ENCODE results near the gene ATF6. TPM values are rescaled to one million over a fixed set of nuclear protein-coding genes. Genes with fewer than 3 reads are reported as not detected.

ATF6 gene
- total and polyA plus RNA-seq, 2 donors from 2014 or later = 11.5 to 35.6 TPM

DNA sequence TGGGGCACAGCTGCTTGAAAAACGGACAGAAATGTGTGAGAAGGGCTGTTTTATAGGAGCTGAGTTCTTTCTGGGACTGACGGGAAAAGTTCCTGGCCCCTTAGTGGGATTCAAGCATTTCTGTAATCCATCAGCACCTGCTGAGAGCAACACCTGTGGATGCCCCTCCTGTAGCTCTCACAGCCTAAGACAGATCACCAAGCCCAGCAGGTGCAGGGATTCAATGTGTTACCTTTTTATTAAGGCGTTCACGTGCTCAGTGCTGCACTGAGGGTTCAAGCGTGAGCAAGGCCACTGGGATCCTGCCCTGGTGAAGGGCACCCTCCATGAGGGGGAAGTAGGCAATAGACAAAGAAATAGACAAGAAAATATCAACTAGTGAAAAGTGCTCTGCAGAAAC is 242.7 kb downstream of the ATF6 start:
- intact Hi-C loops (cut with DNase I) = no loop called here

GRCh38 chr1:162009501-162010174 is 243.5 kb downstream of the ATF6 start:
- intact Hi-C loops (cut with DNase I) = no loop called here
- Histone ChIP-seq H3K9ac (ENCODE audit: low read length in 3 of 3) (no peak overlapping the region), H3K4me1 (ENCODE audit: control insufficient read depth in 2 of 3, insufficient read depth in 2 of 3, low read depth in 1 of 3, low read length in 3 of 3) (no peaks in the 10 kb centered on the region), H3K27ac (ENCODE audit: low read depth in 2 of 2, low read length in 2 of 2) (no peak overlapping the region), H3K9me3 (ENCODE audit: control insufficient read depth in 2 of 3, insufficient read depth in 1 of 3, low read length in 3 of 3) (no peaks in the 10 kb centered on the region), H3K4me3 (ENCODE audit: low read length in 3 of 3) (no peak overlapping the region), H3K27me3 (ENCODE audit: control insufficient read depth, insufficient read depth, low read length) (no peaks in the 10 kb centered on the region), H3K36me3 (ENCODE audit: control insufficient read depth in 2 of 3, insufficient read depth in 3 of 3, low read length in 3 of 3) (no peaks in the 10 kb centered on the region)
- FAIRE-seq (no peak), DNase-seq (no peak)
- no peak for TF ChIP-seq CTCF (IDR thresholded peaks at IDR 0.05; ENCODE audit: borderline replicate concordance, extremely low read depth, insufficient read depth)

More for the DNA sequence above, 242.7 kb downstream of the ATF6 start:
- DNase-seq = no peak
- Histone ChIP-seq H3K4me3 (ENCODE audit: low read length in 3 of 3) (no peak overlapping the region), H3K9ac (ENCODE audit: low read length in 3 of 3) (no peak overlapping the region), H3K27ac (ENCODE audit: low read depth in 2 of 2, low read length in 2 of 2) (no peak overlapping the region), H3K9me3 (ENCODE audit: control insufficient read depth in 2 of 3, insufficient read depth in 1 of 3, low read length in 3 of 3) (no peaks in the 10 kb centered on the region), H3K27me3 (ENCODE audit: control insufficient read depth, insufficient read depth, low read length) (no peaks in the 10 kb centered on the region), H3K4me1 (ENCODE audit: control insufficient read depth in 2 of 3, insufficient read depth in 2 of 3, low read depth in 1 of 3, low read length in 3 of 3) (no peaks in the 10 kb centered on the region), H3K36me3 (ENCODE audit: control insufficient read depth in 2 of 3, insufficient read depth in 3 of 3, low read length in 3 of 3) (no peaks in the 10 kb centered on the region)
- TF ChIP-seq CTCF (IDR thresholded peaks at IDR 0.05; ENCODE audit: borderline replicate concordance, extremely low read depth, insufficient read depth) = no peak
- FAIRE-seq = no peak

GRCh38 chr1:162010175-162010506 is 244.0 kb downstream of the ATF6 start:
- DNase-seq (no peak), FAIRE-seq (no peak)
- Histone ChIP-seq H3K4me3 (ENCODE audit: low read length in 3 of 3) (no peak overlapping the region), H3K27me3 (ENCODE audit: control insufficient read depth, insufficient read depth, low read length) (no peaks in the 10 kb centered on the region), H3K9ac (ENCODE audit: low read length in 3 of 3) (no peak overlapping the region), H3K27ac (ENCODE audit: low read depth in 2 of 2, low read length in 2 of 2) (no peak overlapping the region), H3K4me1 (ENCODE audit: control insufficient read depth in 2 of 3, insufficient read depth in 2 of 3, low read depth in 1 of 3, low read length in 3 of 3) (no peaks in the 10 kb centered on the region), H3K9me3 (ENCODE audit: control insufficient read depth in 2 of 3, insufficient read depth in 1 of 3, low read length in 3 of 3) (no peaks in the 10 kb centered on the region), H3K36me3 (ENCODE audit: control insufficient read depth in 2 of 3, insufficient read depth in 3 of 3, low read length in 3 of 3) (no peaks in the 10 kb centered on the region)
- TF ChIP-seq CTCF (IDR thresholded peaks at IDR 0.05; ENCODE audit: borderline replicate concordance, extremely low read depth, insufficient read depth) = no peak
- intact Hi-C loops (cut with DNase I) = no loop called here
